Superior temporal gyrus (tissue), 1 donor: ENCODE measurements around the gene RECQL5.

Source experiments
- DNase-seq: peaks from one replicate; pipeline ENCODE4 v3.0.0-alpha.2; 2016; ENCODE audit errors: extremely low spot score

The RECQL5 gene

GRCh38 chr17:75688209-75688825 lies 21.4 kb upstream of the RECQL5 start:
- DNase-seq: peak; percentile 34

GRCh38 chr17:75685499-75685898 lies 18.5 kb upstream of the RECQL5 start:
- no peak for DNase-seq

GRCh38 chr17:75684924-75685323 lies 18.0 kb upstream of the RECQL5 start:
- peak; percentile 37 for DNase-seq

GRCh38 chr17:75684249-75684648 lies 17.3 kb upstream of the RECQL5 start:
- no peak for DNase-seq

- DNase-seq: no peak
These were observed 16.6 kb upstream of the RECQL5 start for GRCh38 chr17:75683583-75683982.

- no peak for DNase-seq
These were observed 14.3 kb upstream of the RECQL5 start for GRCh38 chr17:75681289-75681688.

- no peak for DNase-seq
These were observed 13.5 kb upstream of the RECQL5 start for GRCh38 chr17:75680431-75680830.

GRCh38 chr17:75679706-75680211 lies 12.8 kb upstream of the RECQL5 start:
- peak; percentile 74 for DNase-seq

GRCh38 chr17:75676461-75676860 lies 9.5 kb upstream of the RECQL5 start:
- no peak for DNase-seq

GRCh38 chr17:75673487-75673886 lies 6.5 kb upstream of the RECQL5 start:
- DNase-seq: no peak

GRCh38 chr17:75672011-75672410 lies 5.1 kb upstream of the RECQL5 start:
- DNase-seq: no peak

GRCh38 chr17:75670868-75671267 lies 3.9 kb upstream of the RECQL5 start:
- DNase-seq: no peak

GRCh38 chr17:75668489-75668888 lies 1.5 kb upstream of the RECQL5 start:
- no peak for DNase-seq

GRCh38 chr17:75667825-75668224 lies 871 bp upstream of the RECQL5 start:
- DNase-seq: no peak

GRCh38 chr17:75665981-75666380 lies 973 bp downstream of the RECQL5 start:
- no peak for DNase-seq

GRCh38 chr17:75664099-75664549 lies 2.8 kb downstream of the RECQL5 start:
- no peak for DNase-seq

- DNase-seq: no peak
These were observed 4.4 kb downstream of the RECQL5 start for GRCh38 chr17:75662511-75662910.

- DNase-seq: peak; percentile 93
These were observed 5.4 kb downstream of the RECQL5 start for GRCh38 chr17:75661531-75661930.

GRCh38 chr17:75658237-75658636 lies 8.7 kb downstream of the RECQL5 start:
- no peak for DNase-seq

- peak; percentile 86 for DNase-seq
These were observed 12.8 kb downstream of the RECQL5 start for GRCh38 chr17:75654176-75654575.

- peak; percentile 65 for DNase-seq
These were observed 13.9 kb downstream of the RECQL5 start for GRCh38 chr17:75652934-75653549.

- DNase-seq: no peak
These were observed 14.6 kb downstream of the RECQL5 start for GRCh38 chr17:75652341-75652740.

- no peak for DNase-seq
These were observed 16.1 kb downstream of the RECQL5 start for GRCh38 chr17:75650874-75651273.
